Activated CD4-positive, alpha-beta T cell treated with anti-CD3 and anti-CD28 coated beads for 24 hours (primary cell): Measurements from ENCODE around the gene GUCA2A.

Source experiments
- DNase-seq, 2 donors: peaks; one replicate each; pipeline ENCODE4 v3.0.0-alpha.2; 2020; ENCODE audit warnings: low read depth in 2 of 2

Gene GUCA2A

GRCh38 chr1:42130061-42130660 lies 34.4 kb downstream of the GUCA2A start:
- no peak for DNase-seq

GRCh38 chr1:42128964-42129363 lies 35.6 kb downstream of the GUCA2A start:
- no peak for DNase-seq

- DNase-seq: no peak
These were observed 36.0 kb downstream of the GUCA2A start for GRCh38 chr1:42128499-42128898.

DNA sequence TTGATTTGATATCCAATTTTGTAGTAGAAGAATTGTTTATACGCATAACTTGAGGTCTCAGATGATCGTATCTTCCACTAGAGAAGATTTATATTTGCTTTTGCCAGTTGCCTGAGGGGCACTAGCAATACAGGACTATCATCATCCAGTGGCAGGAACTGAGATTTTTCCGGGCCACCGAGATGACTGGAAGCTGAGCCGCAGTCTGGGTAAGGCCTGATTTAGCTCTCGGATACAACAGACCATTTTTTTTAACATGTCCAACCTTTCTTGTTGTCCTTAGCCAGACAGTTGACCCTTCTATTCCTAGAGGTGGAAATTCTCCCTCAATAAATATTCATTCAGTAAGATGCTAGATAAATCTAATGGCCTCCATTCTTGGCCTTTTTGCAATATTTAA lies 36.8 kb downstream of the GUCA2A start:
- no peak for DNase-seq

DNA sequence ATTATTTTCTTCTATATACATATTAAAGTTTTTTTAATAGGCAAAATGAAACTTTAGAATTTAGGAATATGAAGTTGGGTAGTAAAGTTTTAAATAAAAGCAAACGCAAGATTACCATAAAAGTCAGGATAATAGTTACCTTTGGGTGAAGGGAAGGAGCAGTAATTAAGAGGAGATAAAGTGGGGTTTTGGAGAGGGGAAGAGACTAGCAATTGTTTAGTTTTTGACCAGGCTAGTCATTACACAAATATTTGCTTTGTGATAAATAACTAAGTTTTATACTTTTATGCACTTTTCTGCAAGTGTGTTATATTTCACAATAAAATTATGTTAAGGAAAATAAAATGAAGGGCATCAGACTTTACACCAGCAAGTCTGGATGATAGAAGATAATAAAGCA lies 39.0 kb downstream of the GUCA2A start:
- no peak for DNase-seq

GRCh38 chr1:42122408-42122807 lies 42.1 kb downstream of the GUCA2A start:
- no peak for DNase-seq

DNA sequence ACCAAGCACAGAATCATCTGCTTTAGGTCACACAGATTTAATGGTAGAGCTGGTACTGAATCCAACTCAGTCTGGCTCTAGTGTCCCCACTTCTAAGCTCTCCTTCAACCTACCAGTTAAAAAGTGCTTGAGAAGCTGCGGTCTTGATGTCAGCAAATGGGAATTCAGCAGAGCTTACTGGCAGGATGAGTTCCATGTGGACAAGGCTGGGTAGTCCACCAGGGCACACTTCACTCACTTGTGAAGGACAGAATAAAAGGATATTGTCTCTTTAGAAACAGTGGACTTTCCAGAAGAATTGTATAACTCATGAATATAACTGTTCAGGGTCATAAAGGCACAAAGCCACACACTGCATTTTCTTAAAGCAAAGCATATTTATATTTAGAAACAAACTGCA lies 46.4 kb downstream of the GUCA2A start:
- no peak for DNase-seq

- DNase-seq: no peak
These were observed 47.3 kb downstream of the GUCA2A start for GRCh38 chr1:42117214-42117613.

- DNase-seq: no peak
These were observed 50.3 kb downstream of the GUCA2A start for GRCh38 chr1:42114229-42114628.
